ENCODE results near the gene RAD51B. TPM values are rescaled to one million over a fixed set of nuclear protein-coding genes. Genes with fewer than 3 reads are reported as not detected.
A peak's percentile ranks its signal among the peaks of the same experiment; 100 is the strongest.

Gene RAD51B
- total RNA-seq, 1 experiment from 2014 or later, result 13.3 TPM

DNA sequence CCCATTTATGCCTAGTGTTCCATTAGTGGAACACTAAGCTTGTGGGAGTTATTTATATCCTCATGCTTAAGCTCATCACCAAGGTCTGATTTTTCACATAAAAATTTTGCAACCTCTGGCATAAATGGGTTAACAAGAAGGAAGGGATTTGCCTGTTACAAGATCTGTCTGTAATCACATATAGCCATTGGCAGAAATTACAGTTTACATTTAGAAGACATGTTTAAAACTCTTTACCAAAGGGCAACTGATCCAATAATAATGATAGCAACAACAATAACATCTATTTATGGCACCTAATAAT, 550.4 kb downstream of the RAD51B start:
- Histone ChIP-seq H3K9me3 (replicated peaks) (peaks cover 6% of the 10 kb centered on the region; the same call in 1 of the 2 replicates), H3K27ac (0 out of 2 replicates have a peak overlapping the region, but pooled peaks have one; percentile 5), H3K27me3 (no peaks in the 10 kb centered on the region), H3K4me1 (peaks cover 46% of the 10 kb centered on the region), H3K36me3 (no peaks in the 10 kb centered on the region), H3K4me3 (no peak overlapping the region)
- no peak for DNase-seq

DNA sequence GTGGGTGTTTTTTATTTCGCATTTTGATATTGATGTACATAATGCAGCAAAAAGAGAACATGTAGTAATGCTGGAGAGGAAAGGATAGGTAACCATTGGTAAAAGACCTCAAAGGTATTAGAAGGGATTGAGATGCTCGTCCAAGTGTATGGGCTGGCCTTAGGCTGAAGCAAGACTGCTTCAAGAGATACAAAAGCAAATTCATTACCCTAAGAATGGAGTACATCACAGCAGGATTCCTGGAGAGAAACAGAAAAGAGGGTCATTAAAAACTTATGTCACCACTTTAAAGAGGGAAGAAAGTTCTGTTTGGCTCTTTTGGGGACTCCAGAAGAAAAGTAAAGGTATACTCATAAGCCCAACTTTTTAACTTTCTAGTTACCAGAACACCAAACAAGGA, 552.8 kb downstream of the RAD51B start:
- no peak for DNase-seq
- Histone ChIP-seq H3K4me1 (peaks cover 57% of the 10 kb centered on the region), H3K4me3 (no peak overlapping the region), H3K27ac (no peak overlapping the region), H3K9me3 (replicated peaks) (peaks cover 6% of the 10 kb centered on the region; the same call in 1 of the 2 replicates), H3K27me3 (no peaks in the 10 kb centered on the region), H3K36me3 (no peaks in the 10 kb centered on the region)

DNA sequence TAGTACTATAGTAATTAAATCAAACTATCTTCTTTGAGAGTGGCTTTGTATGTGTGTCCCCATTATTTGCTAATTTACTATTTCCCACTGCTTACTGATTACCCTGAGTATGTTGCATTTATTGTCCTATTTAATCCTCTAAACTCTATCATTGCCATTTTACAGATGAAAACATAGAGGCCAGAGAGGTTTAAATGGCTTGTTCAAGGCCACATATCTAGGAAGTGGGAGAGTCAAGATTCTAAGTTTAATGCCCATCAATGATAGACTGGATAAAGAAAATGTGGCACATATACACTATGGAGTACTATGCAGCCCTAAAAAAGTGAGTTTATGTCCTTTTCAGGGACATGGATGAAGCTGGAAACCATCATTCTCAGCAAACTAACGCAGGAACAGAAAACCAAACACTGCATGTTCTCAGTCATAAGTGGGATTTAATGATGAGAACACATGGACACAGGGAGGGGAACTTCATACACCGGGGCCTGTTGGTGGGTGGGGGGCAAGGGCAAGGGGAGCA, 553.6 kb downstream of the RAD51B start:
- Histone ChIP-seq H3K4me3 (no peak overlapping the region), H3K27ac (no peak overlapping the region), H3K27me3 (no peaks in the 10 kb centered on the region), H3K4me1 (peaks cover 57% of the 10 kb centered on the region), H3K9me3 (replicated peaks) (peaks cover 6% of the 10 kb centered on the region; the same call in 1 of the 2 replicates), H3K36me3 (no peaks in the 10 kb centered on the region)
- no peak for DNase-seq

DNA sequence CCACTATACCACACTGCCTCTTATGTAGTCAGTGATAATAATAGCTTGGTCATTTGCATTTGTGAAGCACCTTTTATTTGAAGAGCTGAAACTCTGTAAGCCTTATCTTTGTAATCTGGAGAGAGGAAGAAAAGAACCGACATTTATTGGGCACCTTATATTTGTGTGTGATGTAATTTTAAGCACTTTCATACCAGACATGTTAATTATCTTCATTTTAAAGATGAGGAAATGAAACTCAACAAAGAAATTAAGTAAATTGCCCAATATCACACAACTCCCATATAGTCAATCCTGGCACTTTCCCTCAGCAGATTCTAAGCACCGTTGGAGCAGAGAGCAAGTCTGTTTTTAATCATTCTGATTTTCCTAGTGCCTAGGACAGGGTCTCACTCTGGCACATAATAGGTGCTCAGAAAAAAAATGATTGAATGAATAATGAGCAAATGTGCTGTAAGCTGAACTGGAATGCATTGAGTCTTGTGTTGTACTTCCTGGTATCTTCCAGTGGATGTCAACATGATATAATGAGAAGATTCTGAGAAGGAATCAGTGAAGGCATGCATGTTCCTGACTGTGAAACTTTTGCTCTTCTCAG, 554.4 kb downstream of the RAD51B start:
- peaks cover 58% of the 10 kb centered on the region for H3K4me1 ChIP-seq

DNA sequence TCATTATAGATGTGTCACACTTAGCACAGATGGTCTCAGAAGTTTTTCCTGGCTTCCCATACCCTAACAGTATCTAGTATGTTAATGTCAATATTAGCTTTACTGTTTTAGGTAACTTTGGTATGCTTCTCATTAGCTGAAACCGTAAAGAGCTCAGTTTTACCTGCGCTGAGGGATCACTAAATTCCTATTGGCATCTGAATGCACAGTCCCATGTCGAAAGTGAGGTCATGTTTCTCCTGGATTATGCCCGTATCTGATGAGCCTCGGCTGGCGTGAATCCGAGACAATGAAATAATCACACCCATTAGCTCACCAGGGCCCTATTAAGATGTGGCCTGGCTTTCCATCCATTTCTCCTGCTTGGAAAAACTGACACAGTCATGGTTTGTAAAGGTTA, 555.1 kb downstream of the RAD51B start:
- peaks cover 52% of the 10 kb centered on the region for H3K4me1 ChIP-seq
- H3K27me3 ChIP-seq, result no peaks in the 10 kb centered on the region
- H3K4me3 ChIP-seq, result no peak overlapping the region
- no peaks in the 10 kb centered on the region for H3K36me3 ChIP-seq
- H3K9me3 ChIP-seq (replicated peaks), result peaks cover 6% of the 10 kb centered on the region; the same call in 1 of the 2 replicates
- peak overlapping the region; percentile 93 for H3K27ac ChIP-seq
- peak; percentile 53 to 77 for DNase-seq

More for the DNA sequence above, 554.4 kb downstream of the RAD51B start:
- H3K36me3 ChIP-seq, result no peaks in the 10 kb centered on the region
- H3K27ac ChIP-seq, result peak overlapping the region; percentile 93
- no peak overlapping the region for H3K4me3 ChIP-seq
- peaks cover 6% of the 10 kb centered on the region; the same call in 1 of the 2 replicates for H3K9me3 ChIP-seq (replicated peaks)
- DNase-seq, result peak in 1 of 2 experiments; percentile 23
- H3K27me3 ChIP-seq, result no peaks in the 10 kb centered on the region

DNA sequence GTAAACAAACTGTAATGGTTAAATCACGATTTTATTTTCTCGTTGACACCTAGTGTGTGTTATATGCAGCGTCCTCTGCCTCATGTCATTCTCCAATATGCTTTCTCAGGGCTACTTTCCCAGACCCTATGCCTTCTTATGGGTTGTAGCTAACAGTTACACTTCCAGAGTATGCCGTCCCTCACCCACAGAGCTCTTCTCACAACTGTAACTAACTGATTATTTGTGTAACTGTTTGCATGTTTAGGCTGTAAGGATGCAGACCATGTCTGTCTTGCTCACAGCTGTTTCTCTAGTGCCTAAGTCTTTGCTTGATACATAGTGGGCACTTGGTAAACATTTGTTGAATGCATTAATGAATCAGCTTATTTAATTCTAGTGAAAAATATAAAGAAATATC, 555.8 kb downstream of the RAD51B start:
- H3K4me3 ChIP-seq, result no peak overlapping the region
- H3K4me1 ChIP-seq, result peaks cover 45% of the 10 kb centered on the region
- no peaks in the 10 kb centered on the region for H3K36me3 ChIP-seq
- H3K9me3 ChIP-seq (replicated peaks), result peaks cover 6% of the 10 kb centered on the region; the same call in 1 of the 2 replicates
- no peaks in the 10 kb centered on the region for H3K27me3 ChIP-seq
- H3K27ac ChIP-seq, result peak overlapping the region; percentile 93
- peak; percentile 58 to 78 for DNase-seq

DNA sequence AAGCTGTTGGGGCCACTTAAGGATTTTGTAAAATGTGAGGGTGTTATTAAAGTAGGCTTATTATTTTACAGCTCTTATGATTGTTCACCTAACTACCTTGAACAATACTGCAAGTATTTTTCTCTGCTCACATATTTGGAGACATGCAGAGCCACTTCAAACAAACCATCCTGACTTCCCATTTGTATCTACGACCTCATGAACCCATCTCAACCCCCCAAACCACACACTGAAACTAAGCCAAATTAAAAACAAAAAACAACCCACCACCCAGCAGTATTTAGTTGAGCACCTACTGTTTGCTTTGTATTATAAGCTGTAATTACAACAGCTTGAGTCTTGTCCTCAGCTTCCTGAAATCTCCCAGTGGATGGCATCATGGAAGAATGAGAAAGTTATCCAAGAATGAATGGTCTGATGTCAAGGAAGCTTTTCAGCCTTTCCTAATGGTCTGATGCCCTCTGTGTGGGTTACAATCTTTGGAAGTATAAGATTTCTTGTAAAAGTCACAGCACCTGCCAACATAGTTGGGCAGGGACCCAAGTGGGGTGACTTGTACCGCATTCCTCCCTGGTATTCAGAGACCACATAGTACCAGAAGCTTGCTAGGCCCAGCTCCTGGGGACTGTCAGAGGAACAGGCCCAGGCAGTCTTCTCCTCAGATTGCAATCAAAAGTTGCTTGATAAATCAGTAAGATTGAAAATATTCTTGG, 556.6 kb downstream of the RAD51B start:
- peaks cover 42% of the 10 kb centered on the region for H3K4me1 ChIP-seq
- peak overlapping the region; percentile 93 for H3K27ac ChIP-seq
- no peak overlapping the region for H3K4me3 ChIP-seq
- no peaks in the 10 kb centered on the region for H3K27me3 ChIP-seq
- peaks cover 6% of the 10 kb centered on the region; the same call in 1 of the 2 replicates for H3K9me3 ChIP-seq (replicated peaks)
- DNase-seq, result peak; percentile 68 to 76
- H3K36me3 ChIP-seq, result no peaks in the 10 kb centered on the region

DNA sequence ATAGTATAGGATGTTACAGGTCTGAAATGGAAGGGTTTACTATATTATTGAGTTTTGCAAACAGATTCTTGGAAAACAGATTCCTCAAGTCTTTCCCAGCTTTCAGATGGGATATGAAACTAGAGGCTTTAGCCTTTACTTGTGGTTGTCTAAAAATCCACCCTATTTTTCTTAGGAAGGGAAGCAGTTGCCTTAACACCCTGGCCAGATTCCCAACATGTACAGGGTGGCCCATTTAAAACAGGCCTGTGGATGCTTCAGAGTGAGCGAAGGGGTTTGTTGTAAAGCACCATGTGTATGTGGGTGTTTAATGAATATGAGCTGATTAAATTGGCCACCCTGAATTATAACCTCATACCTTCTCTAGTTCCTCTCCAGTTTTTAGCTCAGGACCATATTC, 557.4 kb downstream of the RAD51B start:
- no peak overlapping the region for H3K4me3 ChIP-seq
- H3K36me3 ChIP-seq, result no peaks in the 10 kb centered on the region
- H3K27ac ChIP-seq, result peak overlapping the region; percentile 93
- peaks cover 42% of the 10 kb centered on the region for H3K4me1 ChIP-seq
- H3K9me3 ChIP-seq (replicated peaks), result peaks cover 6% of the 10 kb centered on the region; the same call in 1 of the 2 replicates
- DNase-seq, result peak in 1 of 2 experiments; percentile 41
- no peaks in the 10 kb centered on the region for H3K27me3 ChIP-seq

DNA sequence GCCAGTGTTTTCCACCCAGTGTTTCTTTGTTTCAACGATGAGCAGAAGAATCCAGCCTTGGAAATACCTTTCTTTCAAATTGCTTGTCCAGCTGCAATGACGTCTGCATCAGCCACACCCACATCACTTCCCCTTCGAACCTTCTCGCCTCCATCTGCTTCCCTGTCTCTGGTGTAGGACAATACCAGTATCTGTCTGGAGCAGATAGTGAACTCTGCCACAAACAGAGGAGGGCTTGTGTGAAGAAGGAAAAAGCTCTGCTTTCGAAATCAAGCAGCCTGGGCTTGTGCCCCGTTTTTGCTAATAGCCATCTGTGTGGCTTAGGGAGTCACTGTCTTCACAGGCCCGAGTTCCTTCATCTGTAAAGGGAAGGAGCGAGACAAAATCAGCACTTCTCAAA, 557.9 kb downstream of the RAD51B start:
- Histone ChIP-seq H3K9me3 (replicated peaks) (peaks cover 6% of the 10 kb centered on the region; the same call in 1 of the 2 replicates), H3K27me3 (no peaks in the 10 kb centered on the region), H3K27ac (peak overlapping the region; percentile 93), H3K4me1 (peaks cover 42% of the 10 kb centered on the region), H3K36me3 (no peaks in the 10 kb centered on the region), H3K4me3 (no peak overlapping the region)
- peak; percentile 50 to 73 for DNase-seq

DNA sequence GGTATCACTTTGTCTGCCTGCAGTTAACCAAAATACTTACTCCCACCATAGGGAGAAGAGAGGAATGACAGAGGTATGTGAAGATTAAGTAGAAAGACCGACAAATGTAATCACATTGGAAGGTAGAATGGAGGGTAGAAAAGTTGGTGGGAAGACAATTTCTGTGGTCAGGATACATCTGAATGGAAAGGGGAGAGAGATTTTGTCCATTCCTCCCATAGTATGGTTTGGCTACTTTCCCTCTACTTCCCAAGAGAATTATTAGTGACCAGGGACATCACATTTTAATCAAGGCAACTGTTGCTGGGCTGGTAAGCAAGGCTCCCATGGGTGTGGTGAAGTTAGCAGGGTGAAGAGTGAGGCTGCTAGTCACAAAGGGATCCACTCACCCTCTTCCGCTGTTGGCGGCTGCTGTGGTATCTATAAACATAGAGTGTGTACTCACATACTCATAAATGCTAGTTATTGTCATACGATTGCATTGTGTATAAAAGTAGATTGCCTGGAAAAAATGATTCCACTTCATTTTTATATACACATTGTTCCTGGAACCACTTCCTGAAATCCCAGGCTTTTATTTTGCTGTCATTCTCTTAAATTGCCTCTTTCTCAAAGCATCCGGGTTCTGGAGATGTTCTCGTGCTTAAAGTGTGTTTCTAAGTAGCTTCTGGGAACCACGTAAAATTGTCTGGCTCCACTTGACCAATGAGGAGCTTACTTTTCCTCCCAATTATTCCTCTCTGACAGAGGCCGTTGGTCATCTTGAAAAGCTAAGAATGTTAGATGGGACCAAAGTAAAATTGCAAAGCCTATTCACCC, 560.1 kb downstream of the RAD51B start:
- H3K9me3 ChIP-seq (replicated peaks), result no peaks in the 10 kb centered on the region
- H3K4me3 ChIP-seq, result no peak overlapping the region
- H3K36me3 ChIP-seq, result no peaks in the 10 kb centered on the region
- peaks cover 42% of the 10 kb centered on the region for H3K4me1 ChIP-seq
- DNase-seq, result no peak
- H3K27me3 ChIP-seq, result no peaks in the 10 kb centered on the region
- H3K27ac ChIP-seq, result no peak overlapping the region

DNA sequence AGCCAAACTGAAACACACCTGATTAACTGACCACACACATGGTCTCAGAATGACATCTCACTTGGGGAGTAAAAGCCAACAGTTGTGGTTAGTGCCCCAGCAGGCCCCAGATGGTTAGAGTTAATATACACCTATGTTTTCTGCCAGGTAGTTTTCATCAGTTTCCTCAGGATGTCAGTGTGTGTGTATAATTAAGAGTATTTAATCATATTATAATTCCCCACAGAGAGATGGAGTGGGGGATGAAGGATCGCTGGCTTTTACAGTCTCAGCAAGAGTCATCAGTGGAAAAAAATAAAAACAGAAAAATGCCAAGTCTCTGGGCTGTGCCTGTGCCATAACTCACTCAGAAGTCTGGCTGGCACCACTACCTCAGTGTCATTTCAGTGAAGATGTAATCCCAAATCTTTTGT, 560.8 kb downstream of the RAD51B start:
- Histone ChIP-seq H3K4me1 (peaks cover 36% of the 10 kb centered on the region), H3K4me3 (no peak overlapping the region), H3K36me3 (no peaks in the 10 kb centered on the region), H3K27me3 (no peaks in the 10 kb centered on the region), H3K9me3 (replicated peaks) (no peaks in the 10 kb centered on the region), H3K27ac (no peak overlapping the region)
- DNase-seq, result no peak

DNA sequence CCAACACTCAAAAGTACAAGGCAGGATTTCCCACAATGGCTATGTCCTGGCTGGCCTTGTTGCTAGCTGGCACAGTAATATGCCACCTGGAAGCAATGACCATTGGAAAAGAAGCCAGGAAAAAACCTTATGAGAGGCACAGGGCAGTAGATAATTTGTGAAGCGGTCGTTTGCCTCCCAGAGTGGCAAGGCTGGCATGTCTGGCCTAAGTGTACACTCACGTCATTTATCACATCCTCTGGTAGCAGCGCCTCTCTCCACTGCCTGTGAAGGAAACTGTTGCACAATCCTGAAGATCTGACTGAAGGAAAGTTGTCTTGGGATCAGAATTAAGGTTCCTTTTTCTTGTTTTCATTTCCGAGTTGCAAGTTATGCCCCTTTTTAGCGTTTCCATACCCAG, 564.8 kb downstream of the RAD51B start:
- Histone ChIP-seq H3K9me3 (replicated peaks) (no peaks in the 10 kb centered on the region), H3K4me3 (no peak overlapping the region), H3K36me3 (no peaks in the 10 kb centered on the region), H3K27ac (no peak overlapping the region), H3K27me3 (no peaks in the 10 kb centered on the region), H3K4me1 (peaks cover 6% of the 10 kb centered on the region; the same call in 1 of the 2 replicates)
- no peak for DNase-seq

DNA sequence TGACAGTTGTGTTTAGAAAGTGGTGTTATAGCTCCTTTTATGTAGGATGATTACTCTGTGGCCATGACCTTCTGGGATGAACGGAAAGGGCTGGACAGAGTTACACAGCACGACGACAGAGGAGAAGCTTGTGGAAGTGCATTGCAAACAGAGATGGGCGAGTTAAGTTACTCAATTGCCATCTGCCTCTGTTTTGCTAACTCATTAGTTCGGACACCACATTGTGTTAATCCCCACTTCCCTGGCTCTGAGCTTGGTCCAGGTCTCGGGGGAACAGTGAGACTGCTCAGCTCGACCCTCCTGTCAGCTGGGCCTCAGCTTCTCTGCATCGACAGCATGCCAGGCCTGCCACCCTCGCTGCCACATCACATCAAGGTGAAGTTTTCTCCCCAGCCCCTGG, 565.3 kb downstream of the RAD51B start:
- Histone ChIP-seq H3K9me3 (replicated peaks) (no peaks in the 10 kb centered on the region), H3K27me3 (no peaks in the 10 kb centered on the region)

DNA sequence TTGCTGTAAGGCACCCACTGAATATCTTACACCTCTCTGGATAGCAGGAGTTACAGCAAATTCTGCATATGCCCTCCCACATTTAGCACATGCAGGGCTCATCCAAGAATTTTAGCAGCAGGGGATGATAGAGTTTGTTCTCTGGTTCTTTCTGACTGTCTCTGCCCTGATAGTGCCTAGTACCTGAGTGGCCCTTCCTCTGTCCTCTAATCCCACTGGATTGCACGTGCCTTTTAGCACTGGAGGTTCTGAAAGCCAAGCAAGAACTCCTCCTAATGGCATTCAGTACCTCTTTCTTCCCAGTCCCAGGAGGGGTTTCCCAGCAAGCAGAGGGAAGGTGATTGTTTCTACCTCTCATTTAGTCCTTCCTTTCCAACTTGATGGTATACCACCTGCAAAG, 566.9 kb downstream of the RAD51B start:
- Histone ChIP-seq H3K4me1 (peaks cover 6% of the 10 kb centered on the region; the same call in 1 of the 2 replicates), H3K36me3 (no peaks in the 10 kb centered on the region), H3K27me3 (no peaks in the 10 kb centered on the region), H3K4me3 (no peak overlapping the region), H3K27ac (no peak overlapping the region), H3K9me3 (replicated peaks) (no peaks in the 10 kb centered on the region)
- no peak for DNase-seq

More for the DNA sequence above, 565.3 kb downstream of the RAD51B start:
- Histone ChIP-seq H3K36me3 (no peaks in the 10 kb centered on the region), H3K27ac (no peak overlapping the region), H3K4me1 (peaks cover 6% of the 10 kb centered on the region; the same call in 1 of the 2 replicates), H3K4me3 (no peak overlapping the region)
- DNase-seq, result no peak

Data from SJCRH30 (cell line).